Kidney (tissue), 14 donors: ENCODE data around the gene TMEM144. TPM values are rescaled to one million over a fixed set of nuclear protein-coding genes. Genes with fewer than 3 reads are reported as not detected.

ENCODE experiments used
- DNase-seq, 5 donors: peaks; one replicate each; pipeline ENCODE4 v3.0.0-alpha.2; 2013 to 2020
- FAIRE-seq: peaks from 2 replicates; lab custom pipeline; 2012; peaks lifted over from hg19 to GRCh38; lab: Jason Lieb, UNC
- H3K27ac ChIP-seq, 2 donors: one replicate each; pipeline ENCODE4 v1.7.0; 2013; ENCODE audit warnings: low read depth in 2 of 2, low read length in 2 of 2, inconsistent platforms in 1 of 2
- H3K27me3 ChIP-seq: one replicate; pipeline ENCODE4 v1.7.1; 2013; ENCODE audit warnings: low read length, inconsistent platforms; ENCODE audit not compliant: control insufficient read depth, insufficient read depth
- H3K36me3 ChIP-seq, 3 donors: one replicate each; pipeline versions ENCODE4 v1.7.0 to v1.7.1; 2013; ENCODE audit warnings: low read length in 3 of 3, control low read depth in 1 of 3, inconsistent platforms in 1 of 3; ENCODE audit not compliant: insufficient read depth in 3 of 3, control insufficient read depth in 2 of 3
- H3K4me1 ChIP-seq, 3 donors: one replicate each; pipeline versions ENCODE4 v1.7.0 to v1.7.1; 2013; ENCODE audit warnings: low read length in 3 of 3, inconsistent platforms in 1 of 3, low read depth in 1 of 3; ENCODE audit not compliant: control insufficient read depth in 2 of 3, insufficient read depth in 2 of 3
- H3K4me3 ChIP-seq, 3 donors: one replicate each; pipeline versions ENCODE4 v1.7.0 to v1.8.1; 2013; ENCODE audit warnings: low read length in 3 of 3, control low read depth in 1 of 3, inconsistent platforms in 1 of 3
- H3K9ac ChIP-seq, 3 donors: one replicate each; pipeline versions ENCODE4 v1.7.0 to v1.7.1; 2013; ENCODE audit warnings: low read length in 3 of 3, control low read depth in 1 of 3, inconsistent platforms in 1 of 3
- H3K9me3 ChIP-seq, 3 donors: one replicate each; pipeline versions ENCODE4 v1.7.0 to v1.7.1; 2013; ENCODE audit warnings: low read length in 3 of 3, control low read depth in 1 of 3, inconsistent platforms in 1 of 3; ENCODE audit not compliant: control insufficient read depth in 2 of 3, insufficient read depth in 1 of 3
- CTCF ChIP-seq: IDR thresholded peaks from 3 replicates; pipeline ENCODE4 v1.5.1; 2012; ENCODE audit warnings: mild to moderate bottlenecking, moderate library complexity, borderline replicate concordance; ENCODE audit not compliant: insufficient read depth; ENCODE audit errors: extremely low read depth
- intact Hi-C: fragments of 100-400 bp; cut with DNase I; formaldehyde crosslinking; loops from one replicate; pipeline ENCODE4 v1.11.1; 2022
- polyA plus RNA-seq: library from polyadenylated mRNA; stranded (reverse); fragments of 350-450 nt; fragmentation: Illumina TruSeq; extraction: RNeasy Lipid Tissue Mini Kit (QIAGEN cat#74804); gene quantifications from one replicate; pipeline ENCODE4 v1.2.3, GENCODE V29; 2014; ENCODE audit warnings: low read depth, low replicate concordance; ENCODE audit not compliant: insufficient read depth
- total RNA-seq: library from RNA; stranded (reverse); fragmentation: NEBNext Ultra II Directional; extraction: Animal tissue kit (Norgen Biotek cat#: 25700); gene quantifications from one replicate; pipeline ENCODE4 v1.2.1, GENCODE V29; 2021
- donor health status: control.
- donor health status: control.
- donor health status: control.
- donor health status: control.
- donor health status: control.
- donor health status: DM: yes; HTN: yes; CAD: no.
- donor health status: Normal renal cell carcinoma (clear cell type).

The TMEM144 gene
- total and polyA plus RNA-seq, 2 donors from 2014 or later, result 3.3 to 9.8 TPM

GRCh38 chr4:158259955-158260575 lies 49.8 kb downstream of the TMEM144 start:
- Histone ChIP-seq H3K9ac (no peak overlapping the region), H3K9me3 (no peaks in the 10 kb centered on the region), H3K4me3 (peak overlapping the region in 1 of 3 donors; percentile 10), H3K36me3 (no peaks in the 10 kb centered on the region), H3K27me3 (no peaks in the 10 kb centered on the region), H3K27ac (no peak overlapping the region), H3K4me1 (no peaks in the 10 kb centered on the region)
- FAIRE-seq (peak; percentile 27), DNase-seq (peak in 2 of 5 donors; percentile 21 to 60)
- peak; percentile 1 for TF ChIP-seq CTCF
- intact Hi-C loops, result loop anchor here (10.0 kb wide), 1 partner anchor 365 kb away; no protein-coding TSS in a partner anchor

DNA sequence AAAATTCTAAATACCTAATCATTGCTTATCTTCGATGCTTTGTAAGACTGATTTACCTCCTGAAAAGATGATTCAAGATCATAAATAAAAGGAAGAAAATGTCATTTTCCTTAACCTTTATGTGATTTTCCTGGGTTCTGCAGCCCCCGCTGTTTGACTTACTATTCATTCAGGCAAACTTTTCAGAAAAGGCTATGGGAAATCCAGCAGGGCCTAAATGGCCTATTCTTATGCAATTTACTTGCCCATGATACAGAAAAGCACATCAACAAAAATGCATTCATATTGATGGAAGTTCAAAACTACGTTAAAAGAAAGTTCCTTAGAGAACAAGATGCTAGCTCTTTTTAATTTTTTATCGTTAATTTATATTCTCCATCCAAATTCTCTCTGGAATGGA lies 51.2 kb downstream of the TMEM144 start:
- Histone ChIP-seq H3K4me3 (no peak overlapping the region), H3K36me3 (no peaks in the 10 kb centered on the region), H3K27me3 (no peaks in the 10 kb centered on the region), H3K4me1 (no peaks in the 10 kb centered on the region), H3K27ac (no peak overlapping the region), H3K9me3 (no peaks in the 10 kb centered on the region), H3K9ac (no peak overlapping the region)
- intact Hi-C loops, result no loop called here
- DNase-seq, result no peak
- FAIRE-seq, result no peak
- TF ChIP-seq CTCF, result no peak

- no peak for TF ChIP-seq CTCF
These were observed 58.3 kb downstream of the TMEM144 start for GRCh38 chr4:158268553-158268952.

More at GRCh38 chr4:158268553-158268952, 58.3 kb downstream of the TMEM144 start:
- no peak for FAIRE-seq
- Histone ChIP-seq H3K9me3 (no peaks in the 10 kb centered on the region), H3K4me1 (no peaks in the 10 kb centered on the region), H3K27me3 (no peaks in the 10 kb centered on the region), H3K36me3 (no peaks in the 10 kb centered on the region), H3K4me3 (no peak overlapping the region), H3K9ac (no peak overlapping the region), H3K27ac (no peak overlapping the region)
- intact Hi-C loops, result no loop called here
- no peak for DNase-seq
